NCI-H2029 treated with DMSO at 0.1 percent for 48 hours (cell line): ENCODE data around the gene A1CF.
"Not testable (repeated sequence)": the region's sequence is repeated elsewhere in the genome, so short reads cannot be mapped to it uniquely, and the experiment has no call there.

Experiments
- DNase-seq: peaks from one replicate; lab custom pipeline; 2025; lab: John Stamatoyannopoulos, UW

A1CF gene

GRCh38 chr10:50885097-50885859 lies at the start of gene A1CF:
A1CF (minus strand) TSS chr10:50885627; CDS start chr10:50859940, 25,687 bp downstream.
- no peak for DNase-seq

GRCh38 chr10:50931948-50932431 lies 46.6 kb upstream of the A1CF start:
- no peak for DNase-seq

GRCh38 chr10:50929670-50930069 lies 44.2 kb upstream of the A1CF start:
- no peak for DNase-seq

GRCh38 chr10:50928190-50928552 lies 42.7 kb upstream of the A1CF start:
- no peak for DNase-seq

GRCh38 chr10:50927522-50928189 lies 42.2 kb upstream of the A1CF start:
- no peak for DNase-seq

- not testable (repeated sequence) for DNase-seq
Observed at GRCh38 chr10:50923471-50923870, 38.0 kb upstream of the A1CF start.

GRCh38 chr10:50919010-50919409 lies 33.6 kb upstream of the A1CF start:
- DNase-seq: no peak

GRCh38 chr10:50918529-50918928 lies 33.1 kb upstream of the A1CF start:
- DNase-seq: no peak

GRCh38 chr10:50917486-50917885 lies 32.1 kb upstream of the A1CF start:
- DNase-seq: no peak

- DNase-seq: no peak
Observed at GRCh38 chr10:50909334-50910014, 24.0 kb upstream of the A1CF start.

- no peak for DNase-seq
Observed at GRCh38 chr10:50908366-50908765, 22.9 kb upstream of the A1CF start.

GRCh38 chr10:50905797-50906196 lies 20.4 kb upstream of the A1CF start:
- DNase-seq: not testable (repeated sequence)

- DNase-seq: no peak
Observed at GRCh38 chr10:50896721-50897120, 11.3 kb upstream of the A1CF start.

GRCh38 chr10:50894312-50894711 lies 8.9 kb upstream of the A1CF start:
- DNase-seq: no peak

- DNase-seq: no peak
Observed at GRCh38 chr10:50892467-50892866, 7.0 kb upstream of the A1CF start.

GRCh38 chr10:50884302-50884701 lies 1.1 kb downstream of the A1CF start:
- no peak for DNase-seq

- no peak for DNase-seq
Observed at GRCh38 chr10:50883629-50884028, 1.8 kb downstream of the A1CF start.

GRCh38 chr10:50882540-50882983 lies 2.9 kb downstream of the A1CF start:
- DNase-seq: no peak

GRCh38 chr10:50881046-50881445 lies 4.4 kb downstream of the A1CF start:
- DNase-seq: not testable (repeated sequence)

- no peak for DNase-seq
Observed at GRCh38 chr10:50876429-50876828, 9.0 kb downstream of the A1CF start.

GRCh38 chr10:50874723-50875122 lies 10.7 kb downstream of the A1CF start:
- DNase-seq: peak; percentile 17

GRCh38 chr10:50866317-50866716 lies 19.1 kb downstream of the A1CF start:
- no peak for DNase-seq

GRCh38 chr10:50862719-50863118 lies 22.7 kb downstream of the A1CF start:
- no peak for DNase-seq
